ENCODE measurements around the gene FPR1.
A peak's percentile ranks its signal among the peaks of the same experiment; 100 is the strongest.

Gene FPR1

GRCh38 chr19:51703575-51704515, 47.8 kb downstream of the FPR1 start:
- peak; percentile 75 for DNase-seq

- no peak for DNase-seq
Observed at GRCh38 chr19:51702825-51703574, 48.7 kb downstream of the FPR1 start.

GRCh38 chr19:51702103-51702824, 49.4 kb downstream of the FPR1 start:
- DNase-seq = no peak

- no peak for DNase-seq
Observed at GRCh38 chr19:51701468-51702100, 50.1 kb downstream of the FPR1 start.

GRCh38 chr19:51699170-51699569, 52.5 kb downstream of the FPR1 start:
- DNase-seq = no peak

- DNase-seq = no peak
Observed at GRCh38 chr19:51698296-51698695, 53.4 kb downstream of the FPR1 start.

GRCh38 chr19:51697169-51697776, 54.4 kb downstream of the FPR1 start:
- DNase-seq = no peak

GRCh38 chr19:51696606-51697005, 55.1 kb downstream of the FPR1 start:
- DNase-seq = no peak
